ENCODE results near the gene ERFE. TPM values are rescaled to one million over a fixed set of nuclear protein-coding genes. Genes with fewer than 3 reads are reported as not detected.

ERFE gene
- total RNA-seq, 1 donor from 2014 or later = 0.85 TPM

GRCh38 chr2:238132463-238133450 lies 26.0 kb upstream of the ERFE start:
- H3K27me3 Mint-ChIP-seq (ENCODE audit: low read depth) = no peaks in the 10 kb centered on the region
- no peak for TF ChIP-seq CTCF (IDR thresholded peaks at IDR 0.05; ENCODE audit: unreplicated experiment)
- DNase-seq (ENCODE audit: low spot score in 2 of 2, unreplicated experiment in 2 of 2) = no peak
- H3K27ac Mint-ChIP-seq = no peak overlapping the region
- no peaks in the 10 kb centered on the region for H3K9me3 Mint-ChIP-seq
- no peaks in the 10 kb centered on the region for H3K36me3 Mint-ChIP-seq
- H3K4me1 Mint-ChIP-seq = no peaks in the 10 kb centered on the region
- no peak overlapping the region for H3K4me3 Mint-ChIP-seq

GRCh38 chr2:238133499-238134392 lies 25.0 kb upstream of the ERFE start:
- Mint-ChIP-seq H3K36me3 (no peaks in the 10 kb centered on the region), H3K27ac (no peak overlapping the region), H3K9me3 (no peaks in the 10 kb centered on the region), H3K4me3 (no peak overlapping the region), H3K4me1 (no peaks in the 10 kb centered on the region), H3K27me3 (ENCODE audit: low read depth) (no peaks in the 10 kb centered on the region)
- DNase-seq (ENCODE audit: low spot score in 2 of 2, unreplicated experiment in 2 of 2) = no peak
- TF ChIP-seq CTCF (IDR thresholded peaks at IDR 0.05; ENCODE audit: unreplicated experiment) = no peak

GRCh38 chr2:238134393-238134785 lies 24.4 kb upstream of the ERFE start:
- H3K27me3 Mint-ChIP-seq (ENCODE audit: low read depth) = no peaks in the 10 kb centered on the region
- H3K4me1 Mint-ChIP-seq = no peaks in the 10 kb centered on the region
- no peak for DNase-seq (ENCODE audit: low spot score in 2 of 2, unreplicated experiment in 2 of 2)

GRCh38 chr2:238135601-238136150 lies 23.1 kb upstream of the ERFE start:
- DNase-seq (ENCODE audit: low spot score in 2 of 2, unreplicated experiment in 2 of 2) = no peak
- Mint-ChIP-seq H3K4me1 (no peaks in the 10 kb centered on the region), H3K27ac (no peak overlapping the region), H3K4me3 (no peak overlapping the region), H3K36me3 (no peaks in the 10 kb centered on the region), H3K27me3 (ENCODE audit: low read depth) (no peaks in the 10 kb centered on the region), H3K9me3 (no peaks in the 10 kb centered on the region)
- TF ChIP-seq CTCF (IDR thresholded peaks at IDR 0.05; ENCODE audit: unreplicated experiment) = no peak

More at GRCh38 chr2:238134393-238134785, 24.4 kb upstream of the ERFE start:
- no peaks in the 10 kb centered on the region for H3K36me3 Mint-ChIP-seq
- no peak overlapping the region for H3K27ac Mint-ChIP-seq
- no peaks in the 10 kb centered on the region for H3K9me3 Mint-ChIP-seq
- no peak overlapping the region for H3K4me3 Mint-ChIP-seq
- TF ChIP-seq CTCF (IDR thresholded peaks at IDR 0.05; ENCODE audit: unreplicated experiment) = no peak

GRCh38 chr2:238136820-238137537 lies 21.8 kb upstream of the ERFE start:
- no peaks in the 10 kb centered on the region for H3K27me3 Mint-ChIP-seq (ENCODE audit: low read depth)
- H3K27ac Mint-ChIP-seq = no peak overlapping the region
- peaks cover 8% of the 10 kb centered on the region for H3K4me1 Mint-ChIP-seq
- no peaks in the 10 kb centered on the region for H3K9me3 Mint-ChIP-seq
- no peak for DNase-seq (ENCODE audit: low spot score in 2 of 2, unreplicated experiment in 2 of 2)
- no peaks in the 10 kb centered on the region for H3K36me3 Mint-ChIP-seq
- no peak overlapping the region for H3K4me3 Mint-ChIP-seq
- TF ChIP-seq CTCF (IDR thresholded peaks at IDR 0.05; ENCODE audit: unreplicated experiment) = no peak

Measured in mesothelial cell of epicardium (in vitro differentiated cells).